IMR-90 (cell line): ENCODE measurements around the gene RAB29. TPM values are rescaled to one million over a fixed set of nuclear protein-coding genes. Genes with fewer than 3 reads are reported as not detected.

Experiments used
- ATAC-seq: fragments of 200-7000 bp; cut with Tn5 transposase; 2 replicates; pipeline ENCODE4 v1.9.1; 2020; ENCODE audit warnings: low read depth, mild to moderate bottlenecking, moderate library complexity
- BruUV-seq: library from RNA; stranded (reverse); fragments of 400-500 nt; replicated peaks from 2 replicates; lab custom pipeline; 2021; lab: Mats Ljungman, UMichigan
- CTCF ChIA-PET: fragments of 300-600 bp; formaldehyde crosslinking; extraction: SDS; loops from one replicate; lab custom pipeline; 2021; ENCODE audit warnings: antibody characterized with exemption; lab: Yijun Ruan, JAX
- POLR2A ChIA-PET: fragments of 300-600 bp; sonication (Branson Sonifier 250); formaldehyde crosslinking; loops from one replicate; lab custom pipeline; 2022; ENCODE audit warnings: antibody characterized with exemption; ENCODE audit not compliant: unreplicated experiment; lab: Charles Lee
- DNase-seq: peaks from one replicate; pipeline ENCODE4 v3.0.0; 2013
- H2AFZ ChIP-seq: replicated peaks from 2 replicates; pipeline ENCODE3; 2013; ENCODE audit warnings: low read length, mild to moderate bottlenecking; ENCODE audit not compliant: poor library complexity
- H2AK5ac ChIP-seq: 2 replicates; pipeline ENCODE4 v1.6.1; 2013; ENCODE audit warnings: low read depth, low read length, inconsistent platforms
- H2AK9ac ChIP-seq: replicated peaks from 2 replicates; pipeline ENCODE3; 2013; ENCODE audit warnings: mild to moderate bottlenecking, low read depth, low read length, moderate library complexity; ENCODE audit not compliant: poor library complexity
- H2BK120ac ChIP-seq: 2 replicates; pipeline ENCODE4 v1.6.1; 2013; ENCODE audit warnings: low read depth, low read length, inconsistent platforms
- H2BK15ac ChIP-seq: 3 replicates; pipeline ENCODE4 v1.6.1; 2013; ENCODE audit warnings: low read depth, low read length, inconsistent platforms
- H2BK20ac ChIP-seq: 2 replicates; pipeline ENCODE4 v1.6.1; 2013; ENCODE audit warnings: low read depth, mild to moderate bottlenecking, inconsistent platforms, low read length, moderate library complexity
- H2BK5ac ChIP-seq: 2 replicates; pipeline ENCODE4 v1.6.1; 2013; ENCODE audit warnings: mild to moderate bottlenecking, low read depth, low read length, inconsistent platforms; ENCODE audit not compliant: poor library complexity, severe bottlenecking
- H3K14ac ChIP-seq: replicated peaks from 2 replicates; pipeline ENCODE4 v1.6.1; 2013; ENCODE audit warnings: low read depth, low read length, inconsistent platforms
- H3K18ac ChIP-seq: 2 replicates; pipeline ENCODE4 v1.6.1; 2013; ENCODE audit warnings: low read depth, low read length, control low read depth
- H3K23ac ChIP-seq: 2 replicates; pipeline ENCODE4 v1.6.1; 2013; ENCODE audit warnings: low read depth, low read length, inconsistent platforms
- H3K27ac ChIP-seq: 2 replicates; pipeline ENCODE4 v1.5.1; 2013; ENCODE audit warnings: mild to moderate bottlenecking, control low read depth, low read length; ENCODE audit not compliant: insufficient read depth
- H3K27me3 ChIP-seq: 2 replicates; pipeline ENCODE4 v1.6.1; 2013; ENCODE audit warnings: low read length; ENCODE audit not compliant: control insufficient read depth, insufficient read depth
- H3K36me3 ChIP-seq: 2 replicates; pipeline ENCODE4 v1.6.1; 2013; ENCODE audit warnings: low read length, mixed read lengths; ENCODE audit not compliant: control insufficient read depth, insufficient read depth
- H3K4ac ChIP-seq: 2 replicates; pipeline ENCODE4 v1.6.1; 2013; ENCODE audit warnings: low read depth, low read length, inconsistent platforms
- H3K4me1 ChIP-seq: 2 replicates; pipeline ENCODE4 v1.6.1; 2013; ENCODE audit warnings: low read length, mixed read lengths; ENCODE audit not compliant: control insufficient read depth, insufficient read depth
- H3K4me2 ChIP-seq: 2 replicates; pipeline ENCODE4 v1.6.1; 2013; ENCODE audit warnings: low read depth, mild to moderate bottlenecking, control low read depth, low read length, moderate library complexity
- H3K4me3 ChIP-seq: 2 replicates; pipeline ENCODE4 v1.5.1; 2013; ENCODE audit warnings: low read depth, mild to moderate bottlenecking, control low read depth, low read length, moderate library complexity; ENCODE audit not compliant: insufficient read depth
- H3K56ac ChIP-seq: 2 replicates; pipeline ENCODE4 v1.6.1; 2013; ENCODE audit warnings: low read length, inconsistent platforms; ENCODE audit not compliant: insufficient read depth; ENCODE audit errors: extremely low read depth
- H3K79me1 ChIP-seq, 2 experiments: 2 replicates each; pipeline ENCODE4 v1.6.1; 2013; ENCODE audit warnings: low read length in 2 of 2, inconsistent platforms in 1 of 2, low read depth in 1 of 2
- H3K9ac ChIP-seq: 2 replicates; pipeline ENCODE4 v1.6.1; 2013; ENCODE audit warnings: low read depth, low read length, control low read depth
- H3K9me1 ChIP-seq: 2 replicates; pipeline ENCODE4 v1.6.1; 2013; ENCODE audit warnings: low read length, inconsistent platforms; ENCODE audit not compliant: insufficient read depth
- H3K9me3 ChIP-seq: 2 replicates; pipeline ENCODE4 v1.6.1; 2013; ENCODE audit warnings: low read length; ENCODE audit not compliant: control insufficient read depth, insufficient read depth
- H4K20me1 ChIP-seq: 2 replicates; pipeline ENCODE4 v1.6.1; 2013; ENCODE audit warnings: low read length, inconsistent platforms; ENCODE audit not compliant: insufficient read depth
- H4K5ac ChIP-seq: 2 replicates; pipeline ENCODE4 v1.6.1; 2013; ENCODE audit warnings: mild to moderate bottlenecking, low read depth, low read length, control low read depth
- H4K8ac ChIP-seq, 2 experiments: 2 replicates each; pipeline ENCODE4 v1.6.1; 2013; ENCODE audit warnings: low read depth in 2 of 2, low read length in 2 of 2, control low read depth in 1 of 2, inconsistent platforms in 1 of 2
- H4K91ac ChIP-seq: 2 replicates; pipeline ENCODE4 v1.6.1; 2013; ENCODE audit warnings: low read depth, low read length, inconsistent platforms; ENCODE audit not compliant: insufficient read depth
- BHLHE40 ChIP-seq: fragments of 150-350 bp; IDR thresholded peaks from 2 replicates; pipeline ENCODE4 v1.6.1; 2016; ENCODE audit warnings: mild to moderate bottlenecking, low read depth, low read length
- CEBPB ChIP-seq: IDR thresholded peaks from 2 replicates; pipeline ENCODE4 v1.6.1; 2012; ENCODE audit warnings: low read depth, low read length, improper control_type of control experiment
- CHD1 ChIP-seq: IDR thresholded peaks from 2 replicates; pipeline ENCODE4 v1.6.1; 2012; ENCODE audit warnings: low read depth, low read length, improper control_type of control experiment
- FOS ChIP-seq: fragments of 150-350 bp; IDR thresholded peaks from 2 replicates; pipeline ENCODE4 v1.6.1; 2016; ENCODE audit warnings: low read depth, low read length
- MAFK ChIP-seq: IDR thresholded peaks from 2 replicates; pipeline ENCODE4 v1.6.1; 2012; ENCODE audit warnings: low read depth, low read length, improper control_type of control experiment
- MAZ ChIP-seq: IDR thresholded peaks from 2 replicates; pipeline ENCODE4 v1.6.1; 2012; ENCODE audit warnings: low read depth, mild to moderate bottlenecking, low read length, improper control_type of control experiment, moderate library complexity, borderline replicate concordance
- MXI1 ChIP-seq: IDR thresholded peaks from 2 replicates; pipeline ENCODE4 v1.6.1; 2012; ENCODE audit warnings: low read depth, mild to moderate bottlenecking, low read length, moderate library complexity, borderline replicate concordance
- NFE2L2 ChIP-seq: fragments of 150-350 bp; IDR thresholded peaks from 2 replicates; pipeline ENCODE4 v1.6.1; 2016; ENCODE audit warnings: low read depth, mild to moderate bottlenecking, low read length
- POLR2A ChIP-seq: IDR thresholded peaks from 2 replicates; pipeline ENCODE4 v1.6.1; 2012; ENCODE audit warnings: mild to moderate bottlenecking, low read depth, low read length
- RAD21 ChIP-seq: IDR thresholded peaks from 2 replicates; pipeline ENCODE4 v1.6.1; 2012; ENCODE audit warnings: low read length, improper control_type of control experiment
- RCOR1 ChIP-seq: IDR thresholded peaks from 2 replicates; pipeline ENCODE4 v1.6.1; 2012; ENCODE audit warnings: mild to moderate bottlenecking, low read length, improper control_type of control experiment; ENCODE audit not compliant: insufficient replicate concordance
- RFX5 ChIP-seq: IDR thresholded peaks from 2 replicates; pipeline ENCODE4 v1.8.0; 2012; ENCODE audit warnings: low read depth, mild to moderate bottlenecking, low read length, moderate library complexity
- SMC3 ChIP-seq: fragments of 150-350 bp; IDR thresholded peaks from 2 replicates; pipeline ENCODE4 v1.6.1; 2016; ENCODE audit warnings: low read depth, mild to moderate bottlenecking, antibody characterized with exemption, low read length, moderate library complexity
- dilution Hi-C: fragments of 300-500 bp; cut with HindIII; formaldehyde crosslinking; loops from one replicate; pipeline ENCODE4 v1.14.3; 2018; ENCODE audit warnings: low sequenced_read_pairs; ENCODE audit not compliant: unreplicated experiment
- in situ Hi-C: fragments of 300-500 bp; cut with MboI; formaldehyde crosslinking; loops from 3 replicates; pipeline ENCODE4 v1.14.3; 2019; ENCODE audit warnings: low sequenced_read_pairs, inconsistent platforms, mixed read lengths
- intact Hi-C: fragments of 100-400 bp; cut with micrococcal nuclease; formaldehyde crosslinking; loops from 2 replicates; pipeline ENCODE4 v1.10.0; 2022
- polyA plus RNA-seq, 3 experiments: library from polyadenylated mRNA; depleted of rRNA; stranded (reverse); fragments of >200 nt; gene quantifications; 2 replicates each; pipeline ENCODE4 v1.2.3, GENCODE V29; 2012; ENCODE audit warnings: low replicate concordance in 1 of 3
- total RNA-seq: library from RNA; depleted of rRNA; stranded (reverse); fragments of >200 nt; gene quantifications from 2 replicates; pipeline ENCODE4 v1.2.3, GENCODE V29; 2012
- TF ChIP-seq, protein P1 (sequence below): conservative IDR thresholded peaks from 2 replicates; pipeline ENCODE4 v1.5.1; 2012; ENCODE audit warnings: mild to moderate bottlenecking, low read depth, low read length, improper control_type of control experiment
- TF ChIP-seq, protein P2 (sequence below): fragments of 150-350 bp; IDR thresholded peaks from 2 replicates; pipeline ENCODE4 v1.6.1; 2017; ENCODE audit warnings: mild to moderate bottlenecking, antibody characterized with exemption, low read length, low read depth
- TF ChIP-seq, protein P3 (sequence below): fragments of 150-350 bp; IDR thresholded peaks from 2 replicates; pipeline ENCODE4 v1.6.1; 2016; ENCODE audit warnings: low read depth, mild to moderate bottlenecking, low read length, moderate library complexity, borderline replicate concordance

The RAB29 gene
- total and polyA plus RNA-seq, 2 of the 4 experiments (the other 2 are of a cell fraction), result 5.7 to 7.3 TPM

DNA sequence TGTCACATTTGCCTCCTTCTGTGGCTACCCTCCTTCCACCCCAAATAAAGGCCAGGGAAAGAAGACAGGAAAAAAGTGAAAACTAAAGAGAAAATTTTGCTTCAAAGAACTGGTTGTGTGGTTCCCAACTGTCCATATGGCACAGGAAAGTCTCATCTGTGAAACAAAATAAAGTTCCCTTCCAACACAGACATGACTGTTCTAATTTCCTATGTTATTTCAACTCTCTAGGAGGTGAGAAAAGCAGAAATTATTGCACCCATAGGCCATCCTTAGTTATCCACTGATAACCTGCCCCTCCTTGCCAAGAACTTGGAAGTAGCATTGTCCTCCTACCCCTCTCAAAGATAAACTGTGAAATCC, 8.1 kb upstream of the RAB29 start:
- POLR2A ChIA-PET, result no interaction called here
- Histone ChIP-seq H4K20me1 (no peaks in the 10 kb centered on the region), H3K4ac (no peak overlapping the region), H4K5ac (no peak overlapping the region), H3K27ac (no peak overlapping the region), H2BK15ac (no peak overlapping the region), H4K91ac (no peak overlapping the region), H3K56ac (no peak overlapping the region), H3K4me1 (no peaks in the 10 kb centered on the region), H2BK20ac (no peak overlapping the region), H3K4me2 (no peak overlapping the region), H4K8ac (no peak overlapping the region), H3K9me1 (peaks cover 3% of the 10 kb centered on the region; the same call in 1 of the 2 replicates), H3K36me3 (no peaks in the 10 kb centered on the region), H3K9me3 (no peaks in the 10 kb centered on the region), H3K27me3 (peaks cover 2% of the 10 kb centered on the region), H3K4me3 (no peak overlapping the region), H3K9ac (no peak overlapping the region), H3K18ac (no peak overlapping the region), H2AFZ (no peak overlapping the region), H3K14ac (no peak overlapping the region), H2BK120ac (no peak overlapping the region), H2AK9ac (no peak overlapping the region), H2AK5ac (no peak overlapping the region), H2BK5ac (no peak overlapping the region), H3K79me1 (no peaks in the 10 kb centered on the region), H3K23ac (no peak overlapping the region)
- in situ Hi-C loops (no loop called here), dilution Hi-C loops (no loop called here), intact Hi-C loops (no loop called here)
- DNase-seq (no peak), ATAC-seq (no peak)
- CTCF ChIA-PET, result interaction anchor here (0.6 kb wide), 1 partner anchor 124 kb away, joined by 3 read pairs; no protein-coding TSS in a partner anchor
- no TSS peak for BruUV-seq
- TF ChIP-seq NFE2L2 (no peak), FOS (no peak), BHLHE40 (no peak), SMC3 (no peak), RCOR1 (no peak), MAFK (no peak), CEBPB (no peak), CHD1 (no peak), MAZ (no peak), MXI1 (no peak), RAD21 (no peak), POLR2A (no peak), RFX5 (no peak)
- TF ChIP-seq, protein P1, sequence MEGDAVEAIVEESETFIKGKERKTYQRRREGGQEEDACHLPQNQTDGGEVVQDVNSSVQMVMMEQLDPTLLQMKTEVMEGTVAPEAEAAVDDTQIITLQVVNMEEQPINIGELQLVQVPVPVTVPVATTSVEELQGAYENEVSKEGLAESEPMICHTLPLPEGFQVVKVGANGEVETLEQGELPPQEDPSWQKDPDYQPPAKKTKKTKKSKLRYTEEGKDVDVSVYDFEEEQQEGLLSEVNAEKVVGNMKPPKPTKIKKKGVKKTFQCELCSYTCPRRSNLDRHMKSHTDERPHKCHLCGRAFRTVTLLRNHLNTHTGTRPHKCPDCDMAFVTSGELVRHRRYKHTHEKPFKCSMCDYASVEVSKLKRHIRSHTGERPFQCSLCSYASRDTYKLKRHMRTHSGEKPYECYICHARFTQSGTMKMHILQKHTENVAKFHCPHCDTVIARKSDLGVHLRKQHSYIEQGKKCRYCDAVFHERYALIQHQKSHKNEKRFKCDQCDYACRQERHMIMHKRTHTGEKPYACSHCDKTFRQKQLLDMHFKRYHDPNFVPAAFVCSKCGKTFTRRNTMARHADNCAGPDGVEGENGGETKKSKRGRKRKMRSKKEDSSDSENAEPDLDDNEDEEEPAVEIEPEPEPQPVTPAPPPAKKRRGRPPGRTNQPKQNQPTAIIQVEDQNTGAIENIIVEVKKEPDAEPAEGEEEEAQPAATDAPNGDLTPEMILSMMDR, result no peak
- TF ChIP-seq, protein P2, sequence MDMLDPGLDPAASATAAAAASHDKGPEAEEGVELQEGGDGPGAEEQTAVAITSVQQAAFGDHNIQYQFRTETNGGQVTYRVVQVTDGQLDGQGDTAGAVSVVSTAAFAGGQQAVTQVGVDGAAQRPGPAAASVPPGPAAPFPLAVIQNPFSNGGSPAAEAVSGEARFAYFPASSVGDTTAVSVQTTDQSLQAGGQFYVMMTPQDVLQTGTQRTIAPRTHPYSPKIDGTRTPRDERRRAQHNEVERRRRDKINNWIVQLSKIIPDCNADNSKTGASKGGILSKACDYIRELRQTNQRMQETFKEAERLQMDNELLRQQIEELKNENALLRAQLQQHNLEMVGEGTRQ, result no peak
- TF ChIP-seq, protein P3, sequence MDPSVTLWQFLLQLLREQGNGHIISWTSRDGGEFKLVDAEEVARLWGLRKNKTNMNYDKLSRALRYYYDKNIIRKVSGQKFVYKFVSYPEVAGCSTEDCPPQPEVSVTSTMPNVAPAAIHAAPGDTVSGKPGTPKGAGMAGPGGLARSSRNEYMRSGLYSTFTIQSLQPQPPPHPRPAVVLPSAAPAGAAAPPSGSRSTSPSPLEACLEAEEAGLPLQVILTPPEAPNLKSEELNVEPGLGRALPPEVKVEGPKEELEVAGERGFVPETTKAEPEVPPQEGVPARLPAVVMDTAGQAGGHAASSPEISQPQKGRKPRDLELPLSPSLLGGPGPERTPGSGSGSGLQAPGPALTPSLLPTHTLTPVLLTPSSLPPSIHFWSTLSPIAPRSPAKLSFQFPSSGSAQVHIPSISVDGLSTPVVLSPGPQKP, result no peak
